ENCODE results near the gene BRAT1.
"Not testable (repeated sequence)": the region's sequence is repeated elsewhere in the genome, so short reads cannot be mapped to it uniquely, and the experiment has no call there.

Gene BRAT1

DNA sequence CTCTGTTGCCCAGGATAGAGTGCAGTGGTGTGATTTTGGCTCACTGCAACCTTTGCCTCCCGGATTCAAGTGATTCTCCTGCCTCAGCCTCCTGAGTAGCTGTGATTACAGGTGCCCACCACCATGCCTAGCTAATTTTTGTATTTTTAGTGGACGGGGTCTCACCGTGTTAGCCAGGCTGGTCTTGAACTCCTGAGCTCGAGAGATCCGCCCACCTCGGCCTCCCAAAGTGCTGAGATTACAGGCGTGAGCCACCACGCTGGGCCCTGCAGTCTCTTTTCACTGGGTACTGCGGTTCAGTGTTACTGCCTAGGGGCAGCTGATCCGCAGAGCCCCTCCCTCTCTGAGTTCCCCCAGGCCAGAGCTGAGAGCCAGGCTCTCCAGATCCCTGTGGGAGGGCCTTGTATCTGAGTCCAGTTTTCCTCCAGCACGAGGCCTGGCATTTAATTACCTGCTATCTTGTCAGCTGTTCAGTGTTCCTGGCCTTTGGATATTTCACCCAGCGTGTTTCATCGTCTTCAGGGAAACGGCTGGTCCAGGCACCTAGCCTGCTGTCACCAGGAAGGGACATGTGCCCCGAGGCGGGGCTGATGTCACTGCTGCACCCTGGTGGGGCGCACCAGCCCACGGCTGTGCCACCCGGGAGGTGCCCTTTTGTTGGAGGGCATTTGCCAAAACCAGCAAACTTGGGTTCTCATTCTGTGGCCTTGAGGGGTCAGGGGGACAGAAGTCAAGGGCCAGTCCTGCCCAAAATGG is 19.3 kb downstream of the BRAT1 start:
- not testable (repeated sequence) for DNase-seq

DNA sequence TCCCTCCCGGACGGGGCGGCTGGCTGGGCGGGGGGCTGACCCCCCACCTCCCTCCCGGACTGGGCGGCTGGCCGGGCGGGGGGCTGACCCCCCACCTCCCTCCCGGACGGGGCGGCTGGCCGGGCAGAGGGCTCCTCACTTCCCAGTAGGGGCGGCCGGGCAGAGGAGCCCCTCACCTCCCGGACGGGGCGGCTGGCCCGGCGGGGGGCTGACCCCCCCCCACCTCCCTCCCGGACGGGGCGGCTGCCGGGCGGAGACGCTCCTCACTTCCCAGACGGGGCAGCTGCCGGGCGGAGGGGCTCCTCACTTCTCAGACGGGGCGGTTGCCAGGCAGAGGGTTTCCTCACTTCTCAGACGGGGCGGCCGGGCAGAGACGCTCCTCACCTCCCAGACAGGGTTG is 21.1 kb downstream of the BRAT1 start:
- not testable (repeated sequence) for DNase-seq

DNA sequence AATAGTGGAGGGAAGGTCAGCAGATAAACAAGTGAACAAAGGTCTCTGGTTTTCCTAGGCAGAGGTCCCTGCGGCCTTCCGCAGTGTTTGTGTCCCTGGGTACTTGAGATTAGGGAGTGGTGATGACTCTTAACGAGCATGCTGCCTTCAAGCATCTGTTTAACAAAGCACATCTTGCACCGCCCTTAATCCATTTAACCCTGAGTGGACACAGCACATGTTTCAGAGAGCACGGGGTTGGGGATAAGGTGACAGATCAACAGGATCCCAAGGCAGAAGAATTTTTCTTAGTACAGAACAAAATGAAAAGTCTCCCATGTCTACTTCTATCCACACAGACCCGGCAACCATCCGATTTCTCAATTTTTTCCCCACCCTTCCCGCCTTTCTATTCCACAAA is 21.8 kb downstream of the BRAT1 start:
- DNase-seq = not testable (repeated sequence)

DNA sequence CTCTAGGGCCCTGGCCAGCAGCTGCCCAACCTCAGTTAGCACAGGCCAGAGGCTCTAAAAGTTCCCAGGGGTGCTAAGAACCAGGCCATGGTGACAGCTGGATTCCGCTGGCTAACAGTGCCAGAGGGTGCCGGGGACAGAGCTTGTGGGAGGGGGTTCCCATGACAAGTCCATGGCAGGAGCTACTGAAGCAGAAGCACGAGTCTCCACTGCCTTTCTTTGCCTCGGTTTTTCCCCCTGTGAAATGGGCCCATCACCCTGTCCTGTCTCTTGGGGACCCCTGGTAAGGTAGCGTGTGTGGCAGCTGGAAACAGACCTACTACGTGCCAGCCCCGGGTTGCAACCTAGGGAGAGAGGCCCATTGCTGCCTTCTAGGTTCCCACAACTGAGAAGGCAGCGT is 22.5 kb downstream of the BRAT1 start:
- DNase-seq = not testable (repeated sequence)

DNA sequence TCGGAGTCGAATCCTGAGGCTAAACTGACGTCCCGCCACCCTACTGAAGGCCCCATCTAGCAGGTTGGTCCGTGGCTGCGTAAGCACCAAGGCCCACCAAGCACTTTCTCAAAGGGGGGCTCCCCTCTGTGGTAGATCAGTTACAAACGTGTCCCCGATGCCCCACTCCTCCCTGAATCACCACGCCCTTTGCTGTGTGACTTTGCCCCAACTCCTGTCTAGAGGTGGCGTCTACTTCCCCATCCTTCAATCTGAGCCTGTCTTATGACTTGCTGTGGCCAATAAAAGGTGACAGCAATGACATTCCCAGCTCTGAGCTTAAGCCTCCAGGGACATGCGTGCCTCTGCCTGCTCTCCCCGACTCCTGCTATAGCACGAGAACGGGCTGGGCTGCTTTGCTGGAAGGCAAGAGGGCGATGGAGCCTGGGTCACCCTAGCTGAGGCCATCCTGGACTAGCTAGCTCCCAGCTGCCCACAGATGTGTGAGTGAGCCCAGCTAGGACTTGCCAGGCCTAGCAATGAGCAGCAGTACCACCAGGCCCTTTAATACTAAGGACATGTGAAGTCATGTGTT is 23.0 kb downstream of the BRAT1 start:
- DNase-seq = not testable (repeated sequence)

DNA sequence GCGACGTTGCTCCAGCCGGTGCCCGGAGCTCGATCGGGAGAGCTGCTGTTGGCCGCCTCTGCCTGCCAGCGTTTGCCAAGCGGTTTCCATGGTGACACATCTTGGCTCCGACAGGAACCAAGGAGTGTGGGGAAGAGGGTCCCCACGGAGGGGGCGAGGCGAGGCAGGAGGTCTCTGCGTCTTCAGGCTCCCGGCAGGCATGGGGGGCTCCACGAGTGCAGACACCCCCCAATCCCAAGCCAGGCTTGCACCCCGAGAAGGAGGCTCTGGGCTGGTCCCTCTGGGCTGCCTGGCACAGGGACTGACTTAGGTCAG is 23.6 kb downstream of the BRAT1 start:
- DNase-seq = not testable (repeated sequence)

DNA sequence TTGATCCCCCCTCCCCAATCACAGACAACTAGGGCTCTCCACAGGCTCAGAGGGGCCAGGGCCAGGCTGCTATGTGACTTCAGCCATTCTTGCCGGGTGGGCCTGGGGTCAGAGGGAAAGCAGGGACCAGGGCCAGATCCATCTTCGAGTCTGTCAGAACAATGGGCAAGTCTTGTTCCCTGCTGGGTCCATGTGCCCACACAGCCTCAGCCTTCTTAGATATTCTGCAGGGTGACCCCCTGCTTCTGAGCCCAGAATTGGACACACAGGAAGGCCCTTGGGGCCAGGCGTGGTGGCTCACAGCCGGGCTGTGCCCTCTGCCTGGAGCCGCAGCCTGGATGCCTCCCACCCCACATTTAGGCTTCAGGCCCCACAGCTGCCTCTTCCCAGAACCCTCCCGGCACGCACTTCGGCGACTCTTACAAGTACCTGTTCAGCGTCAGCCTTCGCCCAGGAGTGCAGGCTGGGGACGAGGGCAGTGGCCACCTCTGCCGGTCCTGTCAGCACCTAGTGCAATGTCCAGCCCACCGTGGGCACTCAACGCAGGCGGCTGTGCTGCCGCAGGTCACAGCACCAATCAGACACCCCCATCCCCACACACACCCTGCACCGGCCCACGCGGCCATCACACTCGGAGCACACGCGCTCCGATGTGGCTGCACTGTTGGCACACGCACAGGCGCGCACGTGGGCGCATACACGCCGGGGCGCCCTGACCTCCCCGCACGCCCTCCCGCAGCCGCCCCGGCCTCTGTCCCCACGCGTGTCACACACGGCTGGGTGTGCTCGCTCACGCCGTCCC is 24.1 kb downstream of the BRAT1 start:
- not testable (repeated sequence) for DNase-seq

DNA sequence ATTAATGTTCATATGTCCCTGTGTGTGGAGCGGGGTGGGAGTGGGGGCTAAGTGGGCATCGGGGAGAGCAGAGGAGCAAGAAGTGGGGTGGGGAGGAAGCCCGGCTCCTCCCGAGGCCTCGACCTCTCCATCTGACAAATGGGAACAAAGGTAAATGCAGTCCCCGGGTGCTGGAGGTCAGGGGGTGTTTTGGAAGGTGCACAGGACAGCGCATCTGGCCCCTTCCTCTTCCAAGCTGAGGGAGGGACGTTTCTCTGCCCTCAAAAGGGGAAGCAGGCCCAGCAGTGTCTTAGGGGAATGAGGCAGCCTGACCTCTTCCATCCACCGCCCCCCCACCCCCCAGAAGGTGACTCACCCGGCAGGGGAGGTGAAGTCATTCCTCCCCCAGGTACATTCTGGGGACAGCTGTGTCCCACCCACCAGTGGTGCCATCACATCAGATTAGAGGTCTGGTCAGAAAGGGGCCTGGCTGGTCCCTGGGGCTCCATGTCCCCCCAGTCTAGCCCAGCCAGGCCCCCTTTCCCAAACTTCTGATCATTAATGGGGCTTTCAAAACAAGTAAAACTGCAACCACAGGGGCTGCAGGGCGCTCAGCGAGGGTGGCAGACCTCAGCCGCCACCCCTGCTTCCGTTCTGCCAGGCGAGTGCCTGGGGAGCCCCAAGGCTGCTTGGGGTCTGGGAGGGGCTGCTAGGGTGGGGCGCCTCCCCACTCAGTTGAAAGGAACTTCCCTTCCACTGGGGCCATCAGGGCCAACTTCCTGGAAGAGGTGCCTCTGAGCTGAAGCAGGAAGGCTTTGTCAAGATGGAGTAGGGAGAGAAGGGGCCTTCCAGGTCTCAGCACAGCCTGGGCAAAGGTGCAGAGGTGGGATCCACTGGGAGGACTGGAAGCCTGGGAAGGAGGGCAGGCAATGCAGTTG is 25.0 kb downstream of the BRAT1 start:
- DNase-seq = peak; percentile 72 to 77

DNA sequence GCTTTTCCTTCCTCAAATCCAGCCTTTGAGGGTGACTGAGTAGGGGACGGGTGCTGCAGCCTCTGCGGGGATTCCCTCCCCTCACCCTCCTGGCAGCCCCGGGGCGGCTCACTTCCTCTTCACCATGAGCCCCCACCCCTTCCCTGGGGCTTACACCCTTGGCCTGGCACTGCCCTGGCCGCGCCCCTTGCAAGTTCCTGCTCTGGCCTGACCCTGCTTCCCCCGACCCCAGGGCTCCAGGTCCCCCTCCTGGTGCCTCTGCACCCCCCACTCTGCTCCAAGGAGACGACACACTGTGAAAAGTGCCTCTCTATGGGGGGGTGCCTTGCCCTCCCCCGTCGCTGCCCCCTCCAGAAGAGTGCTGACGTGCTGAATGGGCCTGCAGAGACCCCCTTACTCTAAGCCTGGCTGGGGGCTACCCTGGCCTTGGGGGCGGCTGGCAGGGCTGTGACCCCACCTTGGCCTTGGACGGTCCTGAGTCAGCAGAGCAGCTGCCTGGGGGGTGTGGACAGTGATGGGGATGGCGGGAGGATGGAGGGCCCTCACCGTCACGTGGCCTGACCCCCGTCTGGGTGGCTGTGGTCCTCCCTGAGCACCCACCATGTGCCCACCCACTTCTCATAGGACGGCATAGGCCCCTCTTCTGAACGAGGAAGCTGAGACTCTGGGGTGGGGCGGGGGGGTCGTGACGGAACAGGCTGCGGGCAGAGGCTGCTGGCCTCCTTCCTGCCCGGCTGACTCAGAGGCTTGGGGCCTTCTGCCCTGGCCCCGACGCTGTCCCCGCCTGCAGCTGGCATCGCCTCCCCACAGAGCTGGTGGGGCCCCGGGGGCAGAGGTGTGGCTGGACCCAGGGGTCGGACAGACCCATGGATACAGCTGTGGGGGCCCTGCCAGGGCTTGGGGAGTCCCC is 25.9 kb downstream of the BRAT1 start:
- peak; percentile 54 to 66 for DNase-seq

DNA sequence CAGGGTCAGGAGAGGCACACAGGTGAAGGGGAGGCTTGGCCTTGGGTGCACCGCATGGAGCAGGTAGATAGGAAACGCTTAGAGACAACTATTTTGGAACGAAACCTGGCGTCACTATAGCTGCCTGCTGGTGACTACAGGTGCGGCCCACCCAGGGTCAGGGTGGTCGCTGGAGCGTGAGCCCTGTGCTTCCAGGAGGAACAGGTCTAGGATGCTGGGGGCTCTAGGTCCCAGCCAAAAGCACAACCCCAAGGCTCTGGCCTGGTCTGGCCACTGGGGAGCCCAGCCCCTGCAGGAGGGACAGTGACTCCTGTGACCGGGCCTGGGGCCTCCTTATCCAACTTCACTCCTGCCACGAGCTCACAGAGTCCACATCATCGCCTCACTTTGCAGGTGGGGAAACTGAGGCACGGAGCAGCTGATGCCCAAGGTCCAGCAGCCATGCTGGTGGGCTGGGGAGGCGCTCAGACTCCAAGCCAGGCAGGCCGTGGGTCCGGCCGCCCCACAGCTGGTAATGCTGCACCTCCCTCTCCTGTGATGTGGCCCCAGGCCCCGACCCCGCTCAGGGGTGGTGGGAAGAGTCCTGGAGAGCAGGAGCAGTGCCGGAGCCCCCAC is 26.7 kb downstream of the BRAT1 start:
- no peak for DNase-seq

DNA sequence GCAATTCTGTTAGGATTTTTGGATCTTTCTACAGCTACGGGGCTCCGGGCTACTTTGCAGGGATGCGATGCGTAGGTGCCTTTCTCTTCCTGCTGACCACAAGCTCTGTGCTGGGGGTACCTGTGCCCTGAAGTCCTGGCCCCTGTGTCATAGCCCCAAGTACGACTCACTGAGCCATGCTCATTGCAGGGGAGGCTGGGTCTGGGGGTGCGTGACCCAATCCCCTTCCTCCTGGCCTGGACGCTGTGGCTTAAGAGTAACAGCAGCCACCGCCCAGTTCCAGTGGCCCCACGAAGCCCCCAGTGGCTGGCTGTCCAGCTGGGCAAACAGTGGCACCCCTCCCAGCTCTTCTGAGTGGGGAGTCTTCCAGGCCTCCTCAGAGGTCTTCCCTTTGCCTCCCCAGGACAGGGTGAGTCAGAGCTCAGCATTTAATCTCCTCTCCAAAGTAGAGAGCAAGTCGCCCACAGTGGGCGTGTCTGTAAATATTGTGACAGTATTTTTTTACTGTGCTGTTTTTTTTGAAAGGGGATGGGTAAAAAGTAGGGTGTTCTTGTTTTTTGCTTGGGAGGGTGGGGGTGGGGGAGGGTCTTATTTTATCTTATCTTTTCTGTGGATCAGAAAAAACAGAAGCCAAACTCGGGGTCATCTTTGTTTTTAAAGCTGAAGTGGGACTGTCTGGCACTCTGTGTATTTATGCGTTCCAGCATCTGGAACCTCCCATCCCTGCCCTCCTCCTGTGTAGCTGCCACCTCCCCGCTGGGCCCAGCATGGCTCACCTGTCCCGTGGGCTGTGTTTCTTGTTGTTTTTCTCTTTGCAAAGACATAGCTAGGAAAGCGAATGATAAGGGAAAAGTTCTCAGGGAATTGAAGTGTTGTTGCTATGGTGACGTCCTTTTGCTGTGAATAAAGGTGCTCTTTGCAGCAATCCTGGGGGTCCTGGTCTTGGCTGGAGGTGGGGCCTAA is 27.5 kb downstream of the BRAT1 start:
- peak in 1 of 2 experiments; percentile 59 for DNase-seq

DNA sequence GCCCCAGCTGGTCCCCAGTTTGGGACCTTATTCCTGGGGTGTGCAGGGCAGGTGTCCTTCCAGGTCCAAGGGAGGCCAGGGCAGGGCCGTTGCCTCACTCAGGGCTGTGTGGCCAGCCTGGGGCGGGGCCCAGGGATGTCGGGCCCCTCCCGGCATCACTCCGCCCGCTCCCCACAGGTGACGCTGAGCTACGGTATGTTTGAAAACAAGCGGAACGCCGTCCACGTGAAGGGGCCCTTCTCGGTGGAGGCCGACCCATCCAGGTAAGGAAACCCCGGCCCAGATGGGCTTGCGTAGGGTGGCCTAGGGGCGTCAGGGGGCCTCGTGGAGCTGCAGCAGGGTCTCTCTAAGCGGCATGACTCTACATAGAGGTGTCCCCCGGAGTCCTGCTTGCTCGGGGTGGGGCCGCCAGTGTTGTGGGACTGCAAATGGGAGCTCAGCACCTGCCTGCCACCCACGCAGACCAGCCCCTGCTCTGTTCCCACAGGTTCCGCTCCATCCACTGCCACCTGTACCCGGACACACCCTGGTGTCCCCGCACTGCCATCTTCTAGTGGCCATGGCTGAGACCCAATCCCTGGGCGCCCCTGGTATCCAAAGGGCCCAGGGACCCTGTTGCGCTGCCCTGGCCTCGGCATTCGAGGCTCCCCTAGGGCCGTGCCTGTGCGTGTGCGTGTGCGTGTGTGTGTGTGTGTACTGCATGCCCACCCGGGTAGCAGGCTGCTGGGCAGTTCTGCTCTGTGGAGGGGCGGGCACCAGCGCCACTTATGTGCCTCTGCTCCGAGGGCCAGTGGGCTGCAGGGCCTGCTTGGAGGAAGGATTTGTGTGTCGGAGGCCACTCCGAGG is 28.4 kb downstream of the BRAT1 start:
- no peak for DNase-seq

DNA sequence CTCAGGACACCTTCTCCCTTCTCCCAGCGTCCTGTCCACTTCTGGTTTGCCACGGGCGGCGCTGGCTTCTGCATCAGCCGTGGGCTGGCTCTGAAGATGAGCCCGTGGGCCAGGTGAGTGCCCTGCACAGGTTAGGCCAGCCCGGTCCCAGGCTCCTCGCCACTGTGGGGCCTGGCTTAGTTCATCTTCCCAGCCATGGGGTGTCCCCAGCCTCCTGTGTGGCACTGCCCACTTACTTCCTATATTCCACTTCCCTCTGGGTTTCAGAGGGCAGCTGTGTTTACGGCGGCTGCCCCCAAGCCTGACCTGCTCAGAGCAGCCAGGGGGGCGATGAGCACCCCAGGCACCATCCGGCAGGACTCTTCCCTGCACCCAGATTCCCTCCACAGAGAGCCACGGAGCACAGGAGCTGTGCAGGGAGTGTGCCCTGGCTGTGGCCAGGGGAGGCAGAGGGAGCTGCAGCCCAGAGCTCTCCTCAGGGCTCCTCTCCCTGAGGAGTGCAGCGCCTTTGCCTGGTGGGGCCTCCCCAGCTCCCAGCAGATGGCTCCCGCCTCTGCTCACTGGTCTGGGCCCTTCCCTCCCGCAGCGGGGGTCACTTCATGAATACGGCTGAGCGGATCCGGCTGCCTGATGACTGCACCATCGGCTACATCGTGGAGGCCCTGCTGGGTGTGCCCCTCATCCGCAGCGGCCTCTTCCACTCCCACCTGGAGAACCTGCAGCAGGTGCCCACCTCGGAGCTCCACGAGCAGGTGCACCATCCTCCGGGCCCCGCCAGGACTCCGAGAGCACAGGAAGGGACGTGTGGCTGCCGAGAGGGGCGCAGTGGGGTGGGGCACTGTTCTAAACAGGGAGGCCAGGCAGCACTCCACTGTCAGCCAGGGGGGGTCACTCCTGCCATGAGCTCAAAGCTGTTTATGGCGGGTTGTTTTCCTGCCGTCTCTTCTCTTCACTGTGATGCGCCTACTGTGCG is 29.4 kb downstream of the BRAT1 start:
- no peak for DNase-seq

DNA sequence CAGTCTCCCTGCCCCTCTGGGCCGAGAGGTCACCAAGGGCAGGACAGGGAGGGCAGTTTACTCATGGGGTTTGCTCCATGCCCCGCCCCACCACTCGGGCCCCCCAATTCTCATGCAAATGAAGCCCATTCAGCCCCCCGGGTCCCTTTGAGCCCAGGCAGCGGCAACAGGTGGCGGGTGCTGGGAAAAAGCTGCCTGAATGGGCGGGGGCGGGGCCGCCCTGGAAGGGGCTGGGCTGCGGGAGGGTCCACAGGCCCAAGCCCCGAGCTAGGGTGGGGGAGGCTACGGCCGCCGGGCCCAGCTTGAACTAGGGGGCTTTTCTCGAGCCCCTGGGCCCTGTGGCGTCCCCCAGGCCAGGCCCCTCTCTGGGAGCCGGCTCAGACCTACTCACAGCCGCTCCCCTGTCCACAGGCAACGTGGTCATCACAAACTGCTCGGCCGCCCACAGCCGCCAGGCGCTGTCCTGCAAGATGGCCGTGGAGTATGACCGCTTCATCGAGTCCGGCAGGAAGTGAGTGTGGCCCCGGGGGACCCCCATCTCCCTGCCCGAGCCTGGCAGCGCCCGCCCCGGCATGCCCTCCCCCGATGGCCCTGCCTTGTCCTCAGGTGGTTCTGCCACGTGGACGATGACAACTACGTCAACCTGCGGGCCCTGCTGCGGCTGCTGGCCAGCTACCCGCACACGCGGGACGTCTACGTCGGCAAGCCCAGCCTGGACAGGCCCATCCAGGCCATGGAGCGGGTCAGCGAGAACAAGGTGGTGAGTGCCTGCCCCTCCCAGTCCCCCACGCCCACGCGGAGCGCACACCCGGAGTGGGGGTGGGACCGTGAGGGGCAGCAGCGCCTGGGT is 30.3 kb downstream of the BRAT1 start:
- no peak for DNase-seq

DNA sequence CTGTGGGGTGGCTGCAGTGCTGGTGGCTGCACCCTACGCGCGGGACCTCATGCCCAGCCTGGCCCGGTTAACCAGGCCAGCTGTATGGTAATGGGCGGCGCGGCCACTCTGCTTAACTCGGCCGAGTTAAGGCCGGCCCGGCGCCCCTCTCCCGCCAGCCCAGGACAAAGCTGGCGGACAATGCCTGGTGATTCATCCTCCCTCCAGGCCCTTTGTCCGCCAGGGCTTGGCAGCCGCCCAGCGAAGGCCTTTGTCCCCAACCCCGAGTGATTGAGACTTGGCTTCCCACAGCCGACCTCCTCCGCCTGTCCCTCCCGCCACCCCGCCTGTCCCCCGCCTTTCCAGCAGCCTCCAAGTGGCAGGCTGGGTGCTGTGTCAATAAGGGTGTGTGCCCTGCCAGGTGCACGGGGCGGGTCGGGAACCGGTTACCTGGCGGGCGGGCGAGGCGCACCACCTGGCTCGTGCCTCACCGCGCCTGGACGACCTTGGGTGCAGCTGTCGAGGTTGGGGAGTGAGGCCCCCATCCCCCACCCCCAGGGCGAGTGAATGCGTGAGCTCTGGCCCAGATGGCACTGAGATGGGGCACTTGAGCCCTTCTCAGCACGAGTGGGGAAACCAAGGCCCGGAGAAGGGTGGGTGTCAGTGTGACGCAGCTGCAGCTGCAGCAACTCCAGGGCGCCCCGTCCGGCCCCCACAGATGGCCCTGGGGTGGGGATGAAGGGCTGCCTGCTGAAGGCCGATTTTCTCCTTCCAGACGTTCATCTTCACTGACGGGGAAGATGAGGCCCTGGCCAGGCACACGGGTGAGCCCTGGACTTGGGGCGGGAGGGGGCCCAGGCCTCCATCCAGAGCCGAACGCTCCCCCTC is 31.1 kb downstream of the BRAT1 start:
- no peak for DNase-seq

DNA sequence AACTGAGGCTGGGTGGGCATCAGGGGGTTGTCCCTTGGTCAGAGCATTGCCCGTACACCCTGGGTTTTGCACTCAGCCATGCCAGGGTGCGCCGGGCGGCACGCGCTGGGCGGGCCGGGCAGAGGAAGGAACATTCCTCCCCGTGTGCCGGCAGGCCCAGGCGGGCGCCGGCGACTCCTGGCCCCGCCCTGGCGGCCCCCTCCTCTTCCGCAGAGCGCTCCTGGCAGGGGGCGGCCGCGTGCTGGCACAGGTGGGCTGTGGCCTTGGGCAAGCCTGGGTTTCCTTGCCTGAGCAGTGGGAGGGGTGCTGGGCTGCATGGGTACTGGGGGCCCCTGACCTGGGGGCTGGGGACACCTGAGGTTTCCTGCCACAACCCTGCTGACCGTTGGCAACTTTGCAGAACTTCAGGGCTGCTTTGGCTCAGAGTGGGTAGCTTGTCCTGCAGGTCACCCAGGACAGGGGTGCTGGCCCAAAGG is 31.8 kb downstream of the BRAT1 start:
- no peak for DNase-seq
